Large intestine (tissue), 3 donors: ENCODE measurements around the gene VPS72. TPM values are rescaled to one million over a fixed set of nuclear protein-coding genes. Genes with fewer than 3 reads are reported as not detected.
"Not testable (repeated sequence)": the region's sequence is repeated elsewhere in the genome, so short reads cannot be mapped to it uniquely, and the experiment has no call there.

Source experiments
- DNase-seq, 2 donors: peaks; one replicate each; pipeline versions ENCODE4 v3.0.0 to v3.0.0-alpha.2; 2013
- H3K27ac ChIP-seq: one replicate; pipeline ENCODE4 v1.5.1; 2013; ENCODE audit warnings: low read length
- H3K27me3 ChIP-seq: 2 replicates; pipeline ENCODE4 v1.6.1; 2013; ENCODE audit warnings: low read length; ENCODE audit not compliant: control insufficient read depth, insufficient read depth
- H3K36me3 ChIP-seq: 2 replicates; pipeline ENCODE4 v1.6.1; 2013; ENCODE audit warnings: low read length; ENCODE audit not compliant: control insufficient read depth, insufficient read depth
- H3K4me1 ChIP-seq: one replicate; pipeline ENCODE4 v1.6.1; 2013; ENCODE audit warnings: low read length; ENCODE audit not compliant: control insufficient read depth, insufficient read depth
- H3K4me3 ChIP-seq: one replicate; pipeline ENCODE4 v1.5.1; 2013; ENCODE audit warnings: low read length
- H3K9me3 ChIP-seq: one replicate; pipeline ENCODE4 v1.6.1; 2013; ENCODE audit warnings: mild to moderate bottlenecking, low read depth, low read length, moderate library complexity; ENCODE audit not compliant: control insufficient read depth
- WGBS: methylation state at CpG from one replicate; pipeline ENCODE4 v1.1.5; 2013; ENCODE audit warnings: low lambda C conversion rate; ENCODE audit not compliant: insufficient coverage; 5-methylcytosine and 5-hydroxymethylcytosine counted together
- polyA plus RNA-seq: library from polyadenylated mRNA; unstranded; fragments of 120-200 nt; gene quantifications from one replicate; pipeline ENCODE4 v1.2.1, GENCODE V29; 2013

Gene VPS72
- polyA plus RNA-seq, 1 donor = 43.7 TPM

DNA sequence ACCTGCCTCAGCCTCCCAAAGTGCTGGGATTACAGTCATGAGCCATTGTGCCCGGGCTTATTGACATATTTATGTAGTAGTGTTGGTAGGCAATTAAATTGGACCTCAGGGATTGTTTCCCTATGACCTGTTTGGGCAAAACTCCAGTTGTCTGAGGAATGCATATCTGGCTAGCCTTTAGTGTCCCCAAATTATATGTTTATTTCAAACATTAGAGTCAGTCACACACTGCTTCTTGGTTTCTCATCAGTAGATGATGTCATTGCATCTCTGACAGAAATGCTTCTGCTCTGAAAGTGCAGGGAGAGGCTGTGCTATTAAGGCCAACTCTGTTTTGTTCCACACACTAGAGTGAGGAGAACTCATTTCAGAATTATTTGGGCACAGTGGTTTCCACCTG, 20.8 kb upstream of the VPS72 start:
- H3K9me3 ChIP-seq = no peaks in the 10 kb centered on the region
- H3K27ac ChIP-seq = no peak overlapping the region
- DNase-seq = no peak
- no peaks in the 10 kb centered on the region for H3K27me3 ChIP-seq
- WGBS = no CpG with 5 or more reads among the region's 1 CpG
- no peak overlapping the region for H3K4me3 ChIP-seq
- peaks cover 37% of the 10 kb centered on the region for H3K36me3 ChIP-seq
- H3K4me1 ChIP-seq = no peaks in the 10 kb centered on the region

DNA sequence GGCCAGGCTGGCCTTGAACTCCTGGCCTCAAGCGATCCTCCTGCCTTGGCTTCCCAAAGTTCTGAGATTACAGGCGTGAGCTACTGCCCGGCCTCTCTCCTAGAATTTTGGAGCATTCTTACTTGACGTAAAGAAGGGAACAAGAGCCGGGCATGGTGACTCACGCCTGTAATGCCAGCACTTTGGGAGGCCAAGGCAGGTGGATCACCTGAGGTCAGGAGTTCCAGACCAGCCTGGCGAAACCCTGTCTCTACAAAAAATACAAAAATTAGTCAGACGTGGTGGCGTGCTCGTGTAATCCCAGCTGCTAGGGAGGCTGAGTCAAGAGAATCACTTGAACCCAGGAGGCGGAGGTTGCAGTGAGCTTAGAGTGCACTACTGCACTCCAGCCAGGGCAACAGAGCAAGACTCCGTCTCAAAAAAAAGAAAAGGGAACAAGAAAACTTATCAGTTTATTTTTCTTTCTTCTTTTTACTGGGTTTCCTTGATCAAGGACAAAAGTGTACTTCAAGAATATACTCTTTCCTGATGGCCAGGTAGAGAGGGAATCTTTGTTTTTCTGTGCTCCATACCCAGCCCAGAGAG, 15.5 kb upstream of the VPS72 start:
- not testable (repeated sequence) for H3K4me3 ChIP-seq, DNase-seq, H3K27ac ChIP-seq, H3K9me3 ChIP-seq, H3K4me1 ChIP-seq, H3K27me3 ChIP-seq
- peaks cover 47% of the 10 kb centered on the region for H3K36me3 ChIP-seq
- no CpG with 5 or more reads among the region's 12 CpGs for WGBS

DNA sequence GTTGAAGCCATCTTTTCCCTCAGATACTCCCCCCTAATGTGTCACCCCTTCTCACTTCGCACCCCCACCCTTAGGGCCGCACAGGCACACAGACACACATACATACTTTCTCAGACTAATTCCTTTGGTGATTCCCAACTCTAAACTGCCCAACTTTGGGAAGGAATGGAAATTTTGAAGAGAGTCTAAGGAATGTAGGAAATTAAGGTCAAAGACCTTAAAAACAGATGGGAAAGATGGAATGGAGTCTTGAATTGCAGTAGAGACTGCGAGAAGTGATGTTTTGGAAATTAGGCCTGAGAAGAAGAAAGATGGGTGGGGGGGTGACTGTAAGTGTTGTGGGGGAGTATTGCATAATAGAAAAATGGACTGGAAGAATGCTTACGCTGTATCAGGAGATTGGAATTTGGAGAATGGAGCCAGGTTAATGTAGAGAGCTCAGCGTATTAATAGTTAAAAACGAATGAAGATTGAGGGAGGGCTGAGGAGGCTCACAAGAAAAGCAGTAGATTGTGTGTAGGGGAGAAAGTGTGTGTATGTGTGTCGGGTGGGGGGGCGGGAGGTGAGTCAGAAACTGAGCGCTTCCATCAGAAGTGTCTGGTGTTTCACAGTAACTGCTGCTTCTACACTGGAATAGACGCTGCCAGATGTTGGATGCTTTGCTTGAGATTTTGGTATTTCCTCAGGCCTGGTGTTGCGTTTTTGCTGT, 10.0 kb upstream of the VPS72 start:
- peak in 1 of 2 donors; percentile 27 for DNase-seq
- Histone ChIP-seq H3K4me1 (peaks cover 8% of the 10 kb centered on the region), H3K9me3 (no peaks in the 10 kb centered on the region), H3K27me3 (no peaks in the 10 kb centered on the region), H3K4me3 (peak overlapping the region; percentile 92), H3K36me3 (peaks cover 16% of the 10 kb centered on the region), H3K27ac (peak overlapping the region; percentile 93)
- WGBS = 16% methylated on average over 2 of the region's 11 CpGs

DNA sequence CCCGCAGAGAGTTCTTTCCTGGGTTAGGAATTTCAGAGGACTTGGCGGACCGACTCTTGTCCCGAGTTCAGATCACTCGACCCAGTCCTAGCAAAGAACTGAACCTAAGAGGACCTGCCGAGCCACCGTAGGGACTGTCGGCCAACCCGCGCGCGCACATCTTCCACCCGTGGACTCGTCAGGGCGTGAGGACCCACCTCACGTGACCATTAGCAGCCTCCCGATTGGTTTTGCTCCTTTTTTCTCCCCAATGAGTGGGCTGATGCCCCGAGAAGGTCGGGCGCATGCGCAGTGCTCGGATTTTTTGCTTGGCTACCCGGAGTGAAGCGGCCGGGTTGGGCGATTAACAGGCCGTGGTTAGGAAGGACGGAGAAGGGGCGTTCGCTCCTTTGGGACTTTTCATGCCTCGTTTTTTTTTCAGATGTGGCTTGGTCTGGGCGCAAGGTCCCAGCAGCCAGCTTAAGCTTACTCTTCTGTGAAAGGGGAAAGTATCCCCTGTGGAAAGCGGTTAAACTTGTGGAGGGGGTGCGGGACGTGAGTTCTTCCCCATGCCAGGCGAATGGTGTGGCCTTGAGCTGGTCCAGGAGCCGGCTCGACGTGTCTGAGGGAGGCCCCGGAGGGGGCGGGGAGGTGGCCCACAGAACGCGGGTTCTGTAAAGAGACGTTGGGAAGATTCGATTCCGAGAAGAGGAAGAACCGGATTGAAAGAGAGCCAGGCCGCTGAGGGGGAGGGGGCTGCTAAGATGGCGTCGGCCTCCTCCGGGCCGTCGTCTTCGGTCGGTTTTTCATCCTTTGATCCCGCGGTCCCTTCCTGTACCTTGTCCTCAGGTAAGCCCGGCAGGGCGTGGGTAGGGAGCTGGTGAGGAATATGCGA, 8.5 kb upstream of the VPS72 start, which contains the start of gene PIP5K1A:
Gene PIP5K1A (plus strand): TSS at position 299 of the 874 bp plus-strand sequence. CDS start 445 bp downstream, at position 744.
- no peaks in the 10 kb centered on the region for H3K9me3 ChIP-seq
- 0% methylated on average over 1 of the region's 60 CpGs for WGBS
- peaks cover 12% of the 10 kb centered on the region for H3K36me3 ChIP-seq
- H3K27me3 ChIP-seq = no peaks in the 10 kb centered on the region
- peak; percentile 97 to 98 for DNase-seq
- H3K4me1 ChIP-seq = peaks cover 8% of the 10 kb centered on the region
- peak within 1 kb of the TSS; percentile 92 for H3K4me3 ChIP-seq
- H3K27ac ChIP-seq = peak within 1 kb of the TSS; percentile 93

DNA sequence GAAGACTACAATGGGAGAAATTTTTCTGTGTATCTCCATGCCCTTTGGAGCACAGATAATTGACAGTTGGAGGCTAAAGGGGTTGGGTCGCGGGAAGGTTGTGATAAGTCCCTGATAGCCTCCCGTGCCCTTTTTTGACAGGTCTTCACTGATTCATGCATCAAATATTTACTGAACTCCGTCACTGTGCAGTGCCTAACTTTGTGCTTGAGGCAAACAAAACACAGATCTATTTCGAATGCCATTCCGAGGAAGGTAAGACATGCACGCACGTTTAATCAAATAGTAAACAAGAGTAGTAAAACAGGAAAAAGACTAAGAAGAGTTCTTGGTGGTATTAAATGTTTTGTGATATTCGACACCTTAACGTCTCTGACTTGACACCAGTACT, 7.9 kb upstream of the VPS72 start:
- Histone ChIP-seq H3K27me3 (no peaks in the 10 kb centered on the region), H3K9me3 (no peaks in the 10 kb centered on the region), H3K4me3 (peak overlapping the region; percentile 92), H3K4me1 (peaks cover 8% of the 10 kb centered on the region), H3K27ac (peak overlapping the region; percentile 93), H3K36me3 (peaks cover 7% of the 10 kb centered on the region)
- DNase-seq = peak; percentile 29 to 66
- WGBS = 0% methylated on average over 3 of the region's 10 CpGs

- H3K27me3 ChIP-seq = no peaks in the 10 kb centered on the region
- H3K9me3 ChIP-seq = no peaks in the 10 kb centered on the region
- no peak overlapping the region for H3K4me3 ChIP-seq
- H3K27ac ChIP-seq = no peak overlapping the region
- peak; percentile 61 to 74 for DNase-seq
- peaks cover 8% of the 10 kb centered on the region for H3K4me1 ChIP-seq
- 0% methylated on average over 2 of the region's 14 CpGs for WGBS
- no peaks in the 10 kb centered on the region for H3K36me3 ChIP-seq
These were observed 6.3 kb upstream of the VPS72 start for GRCh38 chr1:151196292-151196800.

DNA sequence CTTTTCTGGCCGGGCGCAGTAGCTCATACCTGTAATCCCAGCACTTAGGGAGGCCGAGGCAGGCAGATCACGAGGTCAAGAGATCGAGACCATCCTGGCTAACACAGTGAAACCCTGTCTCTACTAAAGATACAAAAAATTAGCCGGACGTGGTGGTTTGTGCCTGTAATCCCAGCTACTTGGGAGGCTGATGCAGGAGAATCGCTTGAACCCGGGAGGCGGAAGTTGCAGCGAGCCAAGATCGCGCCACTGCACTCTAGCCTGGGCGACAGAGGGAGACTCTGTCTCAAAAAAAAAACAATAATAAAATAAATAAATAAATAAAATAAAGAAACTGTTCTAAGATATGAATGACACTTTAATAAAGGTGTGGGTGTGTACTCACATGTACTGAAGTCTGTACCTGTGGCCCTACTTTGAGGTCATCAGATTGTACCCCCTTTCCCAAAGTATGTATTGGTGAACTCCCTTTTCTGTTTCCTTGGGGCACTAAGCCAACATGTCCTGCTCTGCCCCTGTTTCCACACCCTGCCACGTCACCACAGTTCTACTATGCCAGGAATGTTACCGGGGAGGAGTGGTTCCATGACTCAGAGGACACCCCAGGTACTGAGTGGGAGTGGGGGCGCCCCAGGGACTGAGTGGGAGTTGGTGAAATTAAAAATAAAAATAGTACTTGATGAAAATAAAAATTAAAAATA, 5.0 kb upstream of the VPS72 start:
- H3K36me3 ChIP-seq, H3K27ac ChIP-seq, H3K4me3 ChIP-seq, H3K4me1 ChIP-seq, H3K27me3 ChIP-seq, H3K9me3 ChIP-seq: not testable (repeated sequence)
- DNase-seq = peak; percentile 51 to 55
- WGBS = 60% methylated on average over 1 of the region's 17 CpGs

- H3K27me3 ChIP-seq = no peaks in the 10 kb centered on the region
- H3K27ac ChIP-seq = no peak overlapping the region
- H3K36me3 ChIP-seq = no peaks in the 10 kb centered on the region
- 100% methylated on average over 1 of the region's 1 CpG for WGBS
- H3K9me3 ChIP-seq = no peaks in the 10 kb centered on the region
- no peak overlapping the region for H3K4me3 ChIP-seq
- DNase-seq = no peak
- peaks cover 5% of the 10 kb centered on the region for H3K4me1 ChIP-seq
These were observed 3.9 kb upstream of the VPS72 start for GRCh38 chr1:151193856-151194255.

DNA sequence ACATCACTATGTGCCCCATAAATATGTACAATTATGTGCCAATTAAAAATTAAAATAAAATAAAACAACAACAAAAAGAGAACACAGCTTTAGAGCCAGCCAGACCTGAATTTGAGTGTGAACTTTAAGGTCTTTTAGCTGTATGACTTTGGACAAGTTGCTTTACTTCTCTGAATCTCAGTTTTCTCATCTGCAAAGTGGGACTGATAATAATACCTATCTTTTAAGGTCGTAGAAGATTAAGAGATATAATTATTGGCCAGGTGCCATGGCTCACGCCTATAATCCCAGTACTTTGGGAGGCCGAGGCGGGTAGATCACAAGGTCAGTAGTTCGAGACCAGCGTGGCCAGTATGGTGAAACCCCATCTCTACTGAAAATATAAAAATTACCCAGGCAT, 3.3 kb upstream of the VPS72 start:
- H3K4me3 ChIP-seq = no peak overlapping the region
- DNase-seq = no peak
- no peaks in the 10 kb centered on the region for H3K27me3 ChIP-seq
- WGBS = 60% methylated on average over 1 of the region's 6 CpGs
- H3K36me3 ChIP-seq = no peaks in the 10 kb centered on the region
- no peaks in the 10 kb centered on the region for H3K9me3 ChIP-seq
- H3K4me1 ChIP-seq = peaks cover 7% of the 10 kb centered on the region
- no peak overlapping the region for H3K27ac ChIP-seq

- Histone ChIP-seq H3K27ac (no peak overlapping the region), H3K27me3 (no peaks in the 10 kb centered on the region), H3K9me3 (no peaks in the 10 kb centered on the region), H3K4me1 (peaks cover 4% of the 10 kb centered on the region), H3K36me3 (no peaks in the 10 kb centered on the region), H3K4me3 (no peak overlapping the region)
- DNase-seq = no peak
- WGBS = no CpG with 5 or more reads among the region's 7 CpGs
These were observed 2.0 kb upstream of the VPS72 start for GRCh38 chr1:151192047-151192446.
